IPS DF 19.7 (cell line): ENCODE results near the gene ATP9A.
A peak's percentile ranks its signal among the peaks of the same experiment; 100 is the strongest.
"Not testable (repeated sequence)": the region's sequence is repeated elsewhere in the genome, so short reads cannot be mapped to it uniquely, and the experiment has no call there.

Experiments
- DNase-seq: peaks from one replicate; pipeline ENCODE4 v3.0.0-alpha.2; 2013; ENCODE audit warnings: low read depth, low spot score

ATP9A gene

GRCh38 chr20:51791626-51792025, 23.4 kb upstream of the ATP9A start:
- DNase-seq, result no peak

DNA sequence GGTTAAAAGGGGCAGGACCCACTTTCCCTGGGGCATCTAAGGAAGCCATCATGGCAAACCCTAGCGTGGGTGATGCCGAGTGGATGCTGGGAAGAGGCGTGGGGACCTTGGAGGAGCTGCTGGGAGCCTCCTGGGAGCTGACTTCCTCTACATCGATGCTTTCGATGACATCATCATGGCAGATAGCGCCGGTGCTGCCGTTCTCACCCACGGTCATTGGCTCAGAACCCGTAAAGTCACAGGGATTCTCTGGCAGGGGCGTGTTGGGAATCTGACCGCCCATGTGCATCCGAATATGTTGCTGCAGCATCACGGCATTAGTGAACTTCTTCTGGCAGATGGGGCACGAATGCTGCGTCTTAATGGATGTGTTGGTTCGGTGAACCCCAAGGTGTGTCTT, 22.1 kb upstream of the ATP9A start:
- DNase-seq, result no peak

GRCh38 chr20:51789434-51789833, 21.2 kb upstream of the ATP9A start:
- DNase-seq, result no peak

GRCh38 chr20:51788822-51789221, 20.6 kb upstream of the ATP9A start:
- DNase-seq, result no peak

DNA sequence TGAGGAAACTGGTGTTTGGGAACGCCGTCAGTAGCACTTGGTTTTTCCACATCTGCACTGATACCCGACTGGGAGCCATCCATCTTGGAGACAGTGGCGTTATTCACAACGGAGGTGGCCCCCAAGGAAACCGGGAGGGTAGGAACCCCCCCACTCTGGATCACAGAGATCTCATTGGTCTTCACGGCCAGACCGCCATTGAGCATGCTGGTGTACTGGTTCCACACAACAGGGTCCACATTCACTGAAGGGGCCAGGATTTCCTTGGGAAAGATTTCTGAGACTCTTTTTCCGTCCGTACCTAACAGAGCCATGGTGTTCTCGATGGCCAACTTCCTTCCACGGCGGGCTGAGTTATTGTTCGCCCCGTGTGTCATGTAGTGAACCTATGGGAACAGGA, 16.1 kb upstream of the ATP9A start:
- no peak for DNase-seq

DNA sequence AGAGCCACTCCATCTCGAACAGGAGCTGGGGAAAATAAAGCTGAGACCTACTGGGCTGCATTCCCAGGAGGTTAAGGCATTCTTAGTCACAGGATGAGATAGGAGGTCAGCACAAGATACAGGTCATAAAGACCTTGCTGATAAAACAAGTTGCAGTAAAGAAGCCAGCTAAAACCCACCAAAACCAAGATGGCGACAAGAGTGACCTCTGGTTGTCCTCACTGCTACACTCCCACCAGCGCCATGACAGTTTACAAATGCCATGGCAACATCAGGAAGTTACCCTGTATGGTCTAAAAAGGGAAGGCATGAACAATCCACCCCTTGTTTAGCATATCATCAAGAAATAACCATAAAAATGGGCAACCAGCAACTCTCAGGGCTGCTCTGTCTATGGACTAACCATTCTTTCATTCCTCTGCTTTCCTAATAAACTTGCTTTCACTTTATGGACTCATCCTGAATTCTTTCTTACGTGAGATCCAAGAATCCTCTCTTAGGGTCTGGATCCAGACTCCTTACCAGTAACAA, 10.1 kb upstream of the ATP9A start:
- not testable (repeated sequence) for DNase-seq

GRCh38 chr20:51775241-51775640, 7.1 kb upstream of the ATP9A start:
- no peak for DNase-seq

DNA sequence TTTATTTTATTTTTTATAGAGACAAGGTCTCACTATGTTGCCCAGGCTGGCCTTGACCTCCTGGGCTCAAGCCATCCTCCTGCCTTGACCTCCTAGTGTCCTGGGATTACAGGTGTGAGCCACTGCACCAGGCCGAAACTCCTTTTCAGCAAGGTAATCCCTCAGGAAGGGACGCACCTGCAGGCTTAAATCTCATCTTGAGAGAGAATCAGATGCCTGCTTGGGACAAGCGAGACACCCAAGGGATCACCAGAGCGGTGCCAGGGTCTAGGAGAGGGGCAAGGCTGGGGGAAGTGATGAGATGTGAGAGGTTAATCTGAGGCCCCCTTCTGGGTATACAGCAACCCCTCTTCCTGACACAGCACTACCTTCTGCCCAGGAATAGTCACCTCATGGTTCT, 4.0 kb upstream of the ATP9A start:
- no peak for DNase-seq

- DNase-seq, result no peak
These were observed 1.9 kb upstream of the ATP9A start for GRCh38 chr20:51769976-51770615.

DNA sequence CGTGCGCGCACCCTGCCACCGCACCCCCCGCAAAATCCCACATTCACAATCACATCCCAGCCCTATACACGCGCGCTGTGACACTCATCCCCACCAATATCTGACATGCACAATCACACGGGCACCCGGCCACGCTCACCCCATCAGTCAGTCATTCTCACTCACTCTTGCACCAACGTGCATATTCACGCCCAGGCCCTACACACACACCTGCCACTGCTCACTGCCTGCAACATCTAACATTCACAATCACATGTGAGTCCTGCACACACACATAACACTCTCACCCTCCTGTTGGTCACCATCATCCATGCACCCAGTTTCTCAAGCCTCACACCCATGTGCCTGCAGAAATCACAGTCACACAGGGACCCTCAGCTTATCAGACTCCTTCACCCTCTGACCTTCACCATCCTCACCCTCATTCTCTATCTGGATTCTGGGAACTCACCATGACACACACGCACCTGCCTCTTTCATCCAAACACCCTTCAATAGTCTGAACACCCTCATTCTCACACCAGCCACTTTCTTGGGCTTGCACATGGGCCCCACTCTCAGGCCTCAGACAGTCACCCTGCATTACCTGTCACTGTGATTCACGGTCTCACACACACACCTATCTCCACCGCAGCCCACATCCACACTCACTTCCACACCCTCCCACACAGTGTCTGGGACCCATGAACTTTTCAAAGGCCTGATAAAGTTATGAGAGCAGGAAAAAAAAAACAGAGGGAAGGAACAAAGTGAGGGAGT, 748 bp upstream of the ATP9A start:
- no peak for DNase-seq

DNA sequence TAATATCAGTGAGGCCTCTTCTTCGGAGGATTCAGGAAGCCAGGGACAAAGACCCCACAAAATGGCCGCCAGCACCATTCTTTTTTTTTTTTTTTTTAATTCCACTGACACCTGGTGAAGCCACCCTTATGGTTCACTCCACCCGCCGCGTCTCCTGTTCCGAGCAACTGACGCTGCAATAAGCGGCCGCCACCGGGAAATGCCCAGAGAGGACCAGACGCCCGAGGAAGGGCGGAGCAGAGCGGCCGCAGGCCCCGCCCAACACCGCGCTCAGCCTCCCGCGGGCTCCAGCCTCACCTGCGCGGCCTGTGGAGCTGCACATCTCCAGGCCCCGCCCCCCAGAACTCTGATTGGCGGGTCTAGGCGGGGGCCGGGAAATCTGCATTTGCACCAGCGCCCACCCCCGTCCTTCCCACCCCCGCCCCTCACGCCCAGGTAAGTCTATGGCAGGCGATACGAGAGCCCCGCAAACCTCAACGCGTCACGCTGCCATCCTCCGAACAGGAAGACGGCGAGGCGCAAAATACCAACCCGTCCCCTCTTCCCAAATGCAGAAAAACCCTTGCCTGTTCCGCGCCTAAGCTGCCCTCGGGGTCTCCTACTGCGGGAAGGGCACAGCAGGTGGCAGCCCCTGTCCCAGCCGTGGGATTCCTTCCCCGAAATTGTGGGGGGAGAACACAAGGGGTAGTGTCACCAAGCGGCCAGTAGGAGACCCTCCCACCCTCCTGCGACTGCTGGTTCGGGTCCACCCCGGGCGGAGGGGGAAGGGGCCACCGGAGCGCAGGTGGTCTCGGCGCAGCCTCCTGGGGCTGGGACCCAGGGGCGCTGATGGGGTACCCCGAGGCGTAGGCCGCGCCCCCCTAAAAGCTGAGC, 960 bp downstream of the ATP9A start:
- DNase-seq, result peak; percentile 60

GRCh38 chr20:51765381-51765780, 2.8 kb downstream of the ATP9A start:
- DNase-seq, result not testable (repeated sequence)

- no peak for DNase-seq
These were observed 4.1 kb downstream of the ATP9A start for GRCh38 chr20:51763965-51764602.

- DNase-seq, result peak; percentile 20
These were observed 7.2 kb downstream of the ATP9A start for GRCh38 chr20:51760905-51761546.

GRCh38 chr20:51759769-51760510, 8.2 kb downstream of the ATP9A start:
- DNase-seq, result no peak

- DNase-seq, result no peak
These were observed 9.1 kb downstream of the ATP9A start for GRCh38 chr20:51758978-51759544.

DNA sequence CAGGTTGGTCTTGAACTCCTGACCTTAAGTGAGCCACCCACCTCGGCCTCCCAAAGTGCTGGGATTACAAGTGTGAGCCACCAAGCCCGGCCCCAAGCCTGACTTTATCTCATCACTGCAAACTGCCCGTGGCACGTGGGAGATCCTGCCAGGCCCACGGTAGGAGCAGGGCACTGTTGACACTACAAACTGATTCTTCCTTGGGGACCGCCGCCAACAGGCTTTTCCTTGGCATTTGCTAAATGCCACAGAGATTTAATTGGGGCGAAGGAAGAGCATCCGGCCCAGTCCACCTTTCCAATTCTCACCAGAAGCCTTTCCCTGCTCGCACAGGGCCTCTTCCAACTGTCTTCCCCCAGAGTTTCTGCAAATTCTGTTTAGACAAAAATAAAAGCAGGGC, 11.0 kb downstream of the ATP9A start:
- no peak for DNase-seq

DNA sequence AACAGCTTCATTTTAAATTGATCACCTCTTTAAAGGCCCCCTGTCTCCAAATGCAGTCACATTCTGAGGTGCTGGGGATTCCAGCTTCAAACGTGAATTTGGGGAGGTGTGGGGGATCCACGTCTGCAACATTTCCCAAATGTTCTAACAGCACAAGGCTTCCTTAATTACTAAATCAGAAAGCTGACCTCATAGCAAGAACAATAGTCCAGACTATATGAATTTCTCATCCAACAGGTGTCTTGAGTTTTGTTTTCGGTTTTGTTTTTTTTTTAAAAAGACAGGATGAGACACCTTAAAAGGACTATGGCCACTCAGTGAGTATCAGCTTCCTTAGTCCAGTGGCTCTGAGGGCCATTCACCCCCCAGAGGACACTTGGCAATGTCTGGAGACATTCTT, 11.5 kb downstream of the ATP9A start:
- DNase-seq, result no peak

GRCh38 chr20:51753220-51753619, 15.0 kb downstream of the ATP9A start:
- DNase-seq, result not testable (repeated sequence)

- DNase-seq, result no peak
These were observed 15.7 kb downstream of the ATP9A start for GRCh38 chr20:51752343-51752951.
